AG10803 (cell line): ENCODE data around the gene ADAMTS2.

Experiments
- DNase-seq: peaks from one replicate; pipeline ENCODE4 v3.0.0; 2010; ENCODE audit warnings: low read depth
- H3K4me3 ChIP-seq: 2 replicates; pipeline ENCODE4 v1.5.1; 2011; ENCODE audit warnings: mild to moderate bottlenecking, low read length, control low read depth
- CTCF ChIP-seq: conservative IDR thresholded peaks from 2 replicates; pipeline ENCODE4 v1.5.1; 2011; ENCODE audit warnings: mild to moderate bottlenecking, low read length, control low read depth, inconsistent platforms

Gene ADAMTS2

GRCh38 chr5:179193746-179194145, 151.5 kb downstream of the ADAMTS2 start:
- H3K4me3 ChIP-seq: no peak overlapping the region
- TF ChIP-seq CTCF: no peak
- DNase-seq: no peak

- H3K4me3 ChIP-seq: no peak overlapping the region
- TF ChIP-seq CTCF: no peak
- DNase-seq: no peak
Observed at GRCh38 chr5:179192891-179193470, 152.3 kb downstream of the ADAMTS2 start.

GRCh38 chr5:179192185-179192890, 152.9 kb downstream of the ADAMTS2 start:
- no peak for TF ChIP-seq CTCF
- no peak overlapping the region for H3K4me3 ChIP-seq
- DNase-seq: no peak

- TF ChIP-seq CTCF: no peak
- no peak overlapping the region for H3K4me3 ChIP-seq
- no peak for DNase-seq
Observed at GRCh38 chr5:179191506-179192184, 153.6 kb downstream of the ADAMTS2 start.

GRCh38 chr5:179190851-179191505, 154.3 kb downstream of the ADAMTS2 start:
- TF ChIP-seq CTCF: no peak
- DNase-seq: no peak
- no peak overlapping the region for H3K4me3 ChIP-seq

GRCh38 chr5:179188636-179189035, 156.6 kb downstream of the ADAMTS2 start:
- DNase-seq: no peak
- no peak overlapping the region for H3K4me3 ChIP-seq
- TF ChIP-seq CTCF: no peak
